ENCODE data around the gene MORN3. TPM values are rescaled to one million over a fixed set of nuclear protein-coding genes. Genes with fewer than 3 reads are reported as not detected.

Gene MORN3
- total and polyA plus RNA-seq, 11 donors = 0.07 to 0.27 (median 0.18) TPM; not detected in 4

DNA sequence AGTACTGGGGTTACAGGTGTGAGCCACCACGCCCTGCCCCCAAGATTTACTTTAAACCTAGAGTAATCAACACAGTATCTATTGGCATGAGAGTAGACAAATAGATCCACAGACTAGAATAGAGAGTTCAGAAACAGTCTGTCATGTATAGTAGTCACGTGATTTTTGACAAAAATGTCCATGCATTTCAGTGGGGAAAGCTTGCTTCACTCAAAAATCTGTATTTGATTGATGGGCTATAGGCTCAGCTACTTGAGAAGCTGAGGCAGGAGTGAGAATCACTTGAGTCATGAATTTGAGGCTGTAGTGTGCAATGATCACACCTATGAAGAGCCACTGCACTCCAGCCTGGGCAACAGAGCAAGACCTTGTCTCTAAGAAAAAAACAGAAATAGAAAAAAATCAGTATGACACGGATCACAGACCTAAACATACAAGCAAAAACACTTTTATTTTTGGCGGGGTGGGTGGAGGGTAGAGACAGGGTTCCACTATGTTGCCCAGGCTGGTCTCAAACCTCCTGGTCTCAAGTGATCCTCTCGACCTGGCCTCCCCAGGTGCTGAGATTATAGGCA lies 50.7 kb downstream of the MORN3 start:
- H3K4me3 ChIP-seq = no peak overlapping the region
- WGBS, 4 donors = 85 to 94% (median 88%) methylated on average over 5 of the region's 5 CpGs
- intact Hi-C loops (cut with DNase I) = no loop called here
- no peak for TF ChIP-seq POLR2A (IDR thresholded peaks at IDR 0.05)
- TF ChIP-seq, protein P1, sequence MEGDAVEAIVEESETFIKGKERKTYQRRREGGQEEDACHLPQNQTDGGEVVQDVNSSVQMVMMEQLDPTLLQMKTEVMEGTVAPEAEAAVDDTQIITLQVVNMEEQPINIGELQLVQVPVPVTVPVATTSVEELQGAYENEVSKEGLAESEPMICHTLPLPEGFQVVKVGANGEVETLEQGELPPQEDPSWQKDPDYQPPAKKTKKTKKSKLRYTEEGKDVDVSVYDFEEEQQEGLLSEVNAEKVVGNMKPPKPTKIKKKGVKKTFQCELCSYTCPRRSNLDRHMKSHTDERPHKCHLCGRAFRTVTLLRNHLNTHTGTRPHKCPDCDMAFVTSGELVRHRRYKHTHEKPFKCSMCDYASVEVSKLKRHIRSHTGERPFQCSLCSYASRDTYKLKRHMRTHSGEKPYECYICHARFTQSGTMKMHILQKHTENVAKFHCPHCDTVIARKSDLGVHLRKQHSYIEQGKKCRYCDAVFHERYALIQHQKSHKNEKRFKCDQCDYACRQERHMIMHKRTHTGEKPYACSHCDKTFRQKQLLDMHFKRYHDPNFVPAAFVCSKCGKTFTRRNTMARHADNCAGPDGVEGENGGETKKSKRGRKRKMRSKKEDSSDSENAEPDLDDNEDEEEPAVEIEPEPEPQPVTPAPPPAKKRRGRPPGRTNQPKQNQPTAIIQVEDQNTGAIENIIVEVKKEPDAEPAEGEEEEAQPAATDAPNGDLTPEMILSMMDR (IDR thresholded peaks at IDR 0.05) = no peak
- DNase-seq = no peak
- H3K27ac ChIP-seq = no peak overlapping the region
- peaks cover 0 to 10% (median 0%) of the 10 kb centered on the region in 12 donors for H3K4me1 ChIP-seq
- H3K27me3 ChIP-seq = no peaks in the 10 kb centered on the region
- ATAC-seq = no peak
- no peaks in the 10 kb centered on the region for H3K9me3 ChIP-seq
- H3K36me3 ChIP-seq = no peaks in the 10 kb centered on the region

DNA sequence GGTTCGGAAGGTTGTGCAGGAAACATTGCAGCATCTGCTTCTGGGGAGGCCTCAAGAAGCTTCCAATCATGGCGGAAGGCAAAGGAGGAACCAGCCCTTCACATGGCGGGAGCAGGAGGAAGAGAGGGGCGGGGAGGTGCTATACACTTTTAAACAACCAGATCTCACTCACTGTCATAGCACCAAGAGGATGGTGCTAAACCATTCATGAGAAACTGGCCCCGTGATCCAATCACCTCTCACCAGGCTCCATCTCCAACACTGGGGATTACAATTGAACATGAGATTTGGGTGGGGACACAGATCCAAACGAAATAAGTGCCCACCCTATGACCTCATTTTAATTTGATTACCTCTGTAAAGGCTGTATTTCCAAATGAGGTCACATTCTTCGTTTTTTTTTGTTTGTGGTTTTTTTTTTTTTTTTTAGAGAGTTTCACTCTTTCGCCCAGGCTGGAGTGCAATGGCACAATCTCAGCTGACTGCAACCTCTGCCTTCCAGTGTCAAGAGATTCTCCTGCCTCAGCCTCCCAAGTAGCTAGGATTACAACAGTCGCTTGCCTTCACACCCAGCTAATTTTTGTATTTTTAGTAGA lies 54.5 kb downstream of the MORN3 start:
- TF ChIP-seq POLR2A (IDR thresholded peaks at IDR 0.05) = no peak
- TF ChIP-seq, protein P1 (IDR thresholded peaks at IDR 0.05) = no peak
- no peak for ATAC-seq
- Histone ChIP-seq H3K4me1 (peaks cover 0 to 13% (median 10%) of the 10 kb centered on the region in 12 donors), H3K36me3 (no peaks in the 10 kb centered on the region), H3K9me3 (no peaks in the 10 kb centered on the region), H3K27me3 (no peaks in the 10 kb centered on the region), H3K27ac (no peak overlapping the region), H3K4me3 (no peak overlapping the region)
- intact Hi-C loops (cut with DNase I) = loop anchor here in 1 of 10 donors (5.0 kb wide), 1 partner anchor 38 kb away; no protein-coding TSS in a partner anchor
- no peak for DNase-seq
- WGBS, 4 donors = 81 to 85% (median 83%) methylated on average over 9 of the region's 9 CpGs

DNA sequence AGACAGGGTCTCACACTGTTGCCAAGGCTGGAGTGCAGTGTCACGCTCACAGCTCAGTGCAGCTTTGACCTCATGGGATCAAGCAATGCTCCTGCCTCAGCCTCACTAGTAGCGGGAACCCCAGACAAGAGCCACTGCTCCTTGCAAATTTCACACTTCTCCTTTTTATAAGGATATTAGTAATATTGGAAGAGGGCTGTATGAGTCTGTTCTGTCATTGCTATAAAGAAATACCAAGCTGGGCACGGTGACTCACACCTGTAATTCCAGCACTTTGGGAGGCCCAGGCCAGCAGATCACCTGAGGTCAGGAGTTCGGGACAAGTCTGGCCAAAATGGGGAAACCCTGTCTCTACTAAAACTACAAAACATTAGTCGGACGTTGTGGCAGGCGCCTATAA lies 56.0 kb downstream of the MORN3 start:
- ATAC-seq (no peak), DNase-seq (no peak)
- no peaks in the 10 kb centered on the region for H3K27me3 ChIP-seq
- WGBS, 4 donors = 95 to 96% (median 96%) methylated on average over 7 of the region's 7 CpGs
- peaks cover 0 to 14% (median 10%) of the 10 kb centered on the region in 12 donors for H3K4me1 ChIP-seq
- TF ChIP-seq POLR2A (IDR thresholded peaks at IDR 0.05) = no peak
- TF ChIP-seq, protein P1 (IDR thresholded peaks at IDR 0.05) = no peak
- intact Hi-C loops (cut with DNase I) = loop anchor here in 1 of 10 donors (5.0 kb wide), 1 partner anchor 36 kb away; no protein-coding TSS in a partner anchor
- H3K27ac ChIP-seq = no peak overlapping the region
- no peaks in the 10 kb centered on the region for H3K9me3 ChIP-seq
- H3K36me3 ChIP-seq = no peaks in the 10 kb centered on the region
- H3K4me3 ChIP-seq = no peak overlapping the region

GRCh38 chr12:121611306-121611705 lies 58.1 kb downstream of the MORN3 start:
- Histone ChIP-seq H3K4me3 (no peak overlapping the region), H3K27me3 (no peaks in the 10 kb centered on the region), H3K4me1 (peaks cover 0 to 14% (median 10%) of the 10 kb centered on the region in 12 donors), H3K36me3 (no peaks in the 10 kb centered on the region), H3K9me3 (no peaks in the 10 kb centered on the region), H3K27ac (peak overlapping the region in 6 of 12 donors; percentile 22 to 83 (median 56))
- ATAC-seq (peak in 1 of 4 donors; percentile 42), DNase-seq (no peak)
- intact Hi-C loops (cut with DNase I) = loop anchor here in 1 of 10 donors (5.0 kb wide), 1 partner anchor 34 kb away; no protein-coding TSS in a partner anchor
- TF ChIP-seq, protein P1 (IDR thresholded peaks at IDR 0.05) = no peak
- TF ChIP-seq POLR2A (IDR thresholded peaks at IDR 0.05) = no peak
- 77 to 93% (median 87%) methylated on average over 2 of the region's 2 CpGs for WGBS, 4 donors

Data from heart left ventricle (tissue), 16 donors.